BLaER1 treated with 17β-estradiol and CSF1 and Interleukin-3, amounts not matched to agents 10 nM and 100 nM (cell line): ENCODE measurements around the gene SMC4.
A peak's percentile ranks its signal among the peaks of the same experiment; 100 is the strongest.

Experiments
- H3K27ac ChIP-seq, 11 experiments: shearing (Covaris generic); formaldehyde crosslinking; 2 replicates each; pipeline ENCODE4 v1.8.1; 2022
- H3K27me3 ChIP-seq, 11 experiments: shearing (Covaris generic); formaldehyde crosslinking; 2 replicates each; pipeline ENCODE4 v1.8.1; 2022
- H3K36me3 ChIP-seq, 11 experiments: shearing (Covaris generic); formaldehyde crosslinking; 2 replicates each; pipeline ENCODE4 v1.8.1; 2022
- H3K4me1 ChIP-seq, 10 experiments: shearing (Covaris generic); formaldehyde crosslinking; 2 replicates each; pipeline ENCODE4 v1.8.1; 2022
- H3K4me2 ChIP-seq, 11 experiments: shearing (Covaris generic); formaldehyde crosslinking; 2 replicates each; pipeline ENCODE4 v1.8.1; 2022
- H3K4me3 ChIP-seq, 10 experiments: shearing (Covaris generic); formaldehyde crosslinking; 2 replicates each; pipeline ENCODE4 v1.8.1; 2022
- H3K9ac ChIP-seq, 11 experiments: shearing (Covaris generic); formaldehyde crosslinking; 2 replicates each; pipeline ENCODE4 v1.8.1; 2022
- H3K9me3 ChIP-seq, 11 experiments: shearing (Covaris generic); formaldehyde crosslinking; replicated peaks in 1 of 11; 2 replicates each; pipeline ENCODE4 v1.8.1; 2022
- H4K20me1 ChIP-seq, 11 experiments: shearing (Covaris generic); formaldehyde crosslinking; 2 replicates each; pipeline ENCODE4 v1.8.1; 2022
- Cebpa-rat ChIP-seq, 11 experiments: shearing (Covaris generic); IDR thresholded peaks; 2 replicates each; pipeline ENCODE4 v1.8.1; 2022

Gene SMC4

GRCh38 chr3:160392798-160393197 lies 6.7 kb upstream of the SMC4 start:
- no peaks in the 10 kb centered on the region for H4K20me1 ChIP-seq
- H3K9me3 ChIP-seq = 0 out of 22 replicates have a peak, but pooled peaks cover 0 to 6% (median 0%) of the 10 kb centered on the region in 11 experiments
- no peak overlapping the region for H3K27ac ChIP-seq
- no peak overlapping the region for H3K9ac ChIP-seq
- no peak overlapping the region for H3K4me3 ChIP-seq
- H3K4me1 ChIP-seq = peaks cover 0 to 9% (median 6%) of the 10 kb centered on the region in 10 experiments; a peak in 13 of 20 replicates
- H3K4me2 ChIP-seq = no peak overlapping the region
- H3K36me3 ChIP-seq = peaks cover 0 to 20% (median 0%) of the 10 kb centered on the region in 11 experiments; a peak in 3 of 22 replicates
- H3K27me3 ChIP-seq = no peaks in the 10 kb centered on the region
- no peak for TF ChIP-seq Cebpa-rat (IDR thresholded peaks at IDR 0.05)

- Histone ChIP-seq H3K9me3 (0 out of 22 replicates have a peak, but pooled peaks cover 0 to 6% (median 0%) of the 10 kb centered on the region in 11 experiments), H3K27ac (no peak overlapping the region), H3K36me3 (peaks cover 0 to 20% (median 0%) of the 10 kb centered on the region in 11 experiments; a peak in 2 of 22 replicates), H3K4me1 (peaks cover 6 to 16% (median 13%) of the 10 kb centered on the region in 10 experiments), H4K20me1 (no peaks in the 10 kb centered on the region), H3K4me3 (no peak overlapping the region), H3K9ac (no peak overlapping the region), H3K4me2 (no peak overlapping the region), H3K27me3 (no peaks in the 10 kb centered on the region)
- TF ChIP-seq Cebpa-rat (IDR thresholded peaks at IDR 0.05) = no peak
These were observed 6.0 kb upstream of the SMC4 start for GRCh38 chr3:160393346-160394008.

GRCh38 chr3:160394009-160394392 lies 5.4 kb upstream of the SMC4 start:
- TF ChIP-seq Cebpa-rat (IDR thresholded peaks at IDR 0.05) = no peak
- H3K27ac ChIP-seq = no peak overlapping the region
- H3K27me3 ChIP-seq = no peaks in the 10 kb centered on the region
- H3K4me2 ChIP-seq = no peak overlapping the region
- H3K4me1 ChIP-seq = peaks cover 7 to 18% (median 15%) of the 10 kb centered on the region in 10 experiments
- no peaks in the 10 kb centered on the region for H4K20me1 ChIP-seq
- H3K9me3 ChIP-seq = 0 out of 22 replicates have a peak, but pooled peaks cover 0 to 6% (median 0%) of the 10 kb centered on the region in 11 experiments
- H3K36me3 ChIP-seq = peaks cover 0 to 20% (median 0%) of the 10 kb centered on the region in 11 experiments; a peak in 2 of 22 replicates
- H3K4me3 ChIP-seq = no peak overlapping the region
- H3K9ac ChIP-seq = no peak overlapping the region

- H3K9me3 ChIP-seq = no peaks in the 10 kb centered on the region
- no peak overlapping the region for H3K9ac ChIP-seq
- peaks cover 0 to 7% (median 2%) of the 10 kb centered on the region in 11 experiments; a peak in 11 of 22 replicates for H4K20me1 ChIP-seq
- peaks cover 0 to 20% (median 0%) of the 10 kb centered on the region in 11 experiments; a peak in 2 of 22 replicates for H3K36me3 ChIP-seq
- H3K27ac ChIP-seq = no peak overlapping the region
- no peaks in the 10 kb centered on the region for H3K27me3 ChIP-seq
- H3K4me3 ChIP-seq = no peak overlapping the region
- H3K4me2 ChIP-seq = peak overlapping the region in 2 of 11 experiments; percentile 10 to 17; a peak in 1 of 22 replicates
- no peak for TF ChIP-seq Cebpa-rat (IDR thresholded peaks at IDR 0.05)
- peaks cover 7 to 18% (median 15%) of the 10 kb centered on the region in 10 experiments for H3K4me1 ChIP-seq
These were observed 4.2 kb upstream of the SMC4 start for GRCh38 chr3:160395297-160395696.

- peak overlapping the region; percentile 77 to 98 (median 96); a peak in 20 of 22 replicates for H3K27ac ChIP-seq
- H4K20me1 ChIP-seq = peaks cover 0 to 42% (median 37%) of the 10 kb centered on the region in 11 experiments; a peak in 18 of 22 replicates
- peaks cover 7 to 29% (median 20%) of the 10 kb centered on the region in 10 experiments for H3K4me1 ChIP-seq
- peak overlapping the region; percentile 82 to 94 (median 92) for H3K4me3 ChIP-seq
- no peak for TF ChIP-seq Cebpa-rat (IDR thresholded peaks at IDR 0.05)
- peak overlapping the region; percentile 91 to 98 (median 97) for H3K9ac ChIP-seq
- no peaks in the 10 kb centered on the region for H3K9me3 ChIP-seq
- peak overlapping the region; percentile 73 to 94 (median 85) for H3K4me2 ChIP-seq
- no peaks in the 10 kb centered on the region for H3K27me3 ChIP-seq
- H3K36me3 ChIP-seq = peaks cover 0 to 37% (median 6%) of the 10 kb centered on the region in 11 experiments; a peak in 10 of 22 replicates
These were observed 678 bp upstream of the SMC4 start for GRCh38 chr3:160398820-160399124.

GRCh38 chr3:160400030-160400701 lies 716 bp downstream of the SMC4 start:
- H3K27ac ChIP-seq = peak overlapping the region; percentile 77 to 98 (median 96)

GRCh38 chr3:160400702-160401150 lies 1.3 kb downstream of the SMC4 start:
- Histone ChIP-seq H3K4me2 (peak overlapping the region; percentile 75 to 94 (median 87)), H3K9me3 (no peaks in the 10 kb centered on the region), H4K20me1 (peaks cover 0 to 59% (median 52%) of the 10 kb centered on the region in 11 experiments; a peak in 18 of 22 replicates), H3K4me1 (peaks cover 18 to 45% (median 29%) of the 10 kb centered on the region in 10 experiments), H3K9ac (peak overlapping the region; percentile 91 to 98 (median 97)), H3K27me3 (no peaks in the 10 kb centered on the region), H3K4me3 (peak overlapping the region; percentile 82 to 94 (median 92)), H3K27ac (peak overlapping the region; percentile 77 to 98 (median 96)), H3K36me3 (peaks cover 0 to 47% (median 17%) of the 10 kb centered on the region in 11 experiments; a peak in 13 of 22 replicates)
- no peak for TF ChIP-seq Cebpa-rat (IDR thresholded peaks at IDR 0.05)

More at GRCh38 chr3:160400030-160400701, 716 bp downstream of the SMC4 start:
- Histone ChIP-seq H4K20me1 (peaks cover 0 to 56% (median 50%) of the 10 kb centered on the region in 11 experiments; a peak in 18 of 22 replicates), H3K4me3 (peak overlapping the region; percentile 82 to 94 (median 92)), H3K4me2 (peak overlapping the region; percentile 75 to 94 (median 87)), H3K36me3 (peaks cover 0 to 42% (median 15%) of the 10 kb centered on the region in 11 experiments; a peak in 12 of 22 replicates), H3K9me3 (no peaks in the 10 kb centered on the region), H3K4me1 (peaks cover 18 to 43% (median 32%) of the 10 kb centered on the region in 10 experiments), H3K27me3 (no peaks in the 10 kb centered on the region), H3K9ac (peak overlapping the region; percentile 91 to 98 (median 97))
- TF ChIP-seq Cebpa-rat (IDR thresholded peaks at IDR 0.05) = no peak

- Histone ChIP-seq H3K27ac (peak overlapping the region; percentile 77 to 98 (median 96); a peak in 21 of 22 replicates), H3K9me3 (no peaks in the 10 kb centered on the region), H3K4me1 (peaks cover 18 to 45% (median 28%) of the 10 kb centered on the region in 10 experiments), H3K4me2 (peak overlapping the region; percentile 75 to 94 (median 87)), H3K36me3 (peaks cover 0 to 55% (median 24%) of the 10 kb centered on the region in 11 experiments; a peak in 14 of 22 replicates), H3K27me3 (no peaks in the 10 kb centered on the region), H3K4me3 (peak overlapping the region; percentile 82 to 94 (median 92)), H4K20me1 (peaks cover 0 to 62% (median 56%) of the 10 kb centered on the region in 11 experiments; a peak in 18 of 22 replicates), H3K9ac (peak overlapping the region; percentile 91 to 98 (median 97))
- no peak for TF ChIP-seq Cebpa-rat (IDR thresholded peaks at IDR 0.05)
These were observed 2.0 kb downstream of the SMC4 start for GRCh38 chr3:160401291-160402095.
